HG03432 (cell line): ENCODE measurements around the gene PRIM2.
"Not testable (repeated sequence)": the region's sequence is repeated elsewhere in the genome, so short reads cannot be mapped to it uniquely, and the experiment has no call there.

Experiments
- ATAC-seq: cut with Tn5 transposase; IDR thresholded peaks from one replicate; pipeline ENCODE4 v1.9.1; 2021; ENCODE audit warnings: mild to moderate bottlenecking, moderate library complexity; ENCODE audit not compliant: unreplicated experiment

The PRIM2 gene

DNA sequence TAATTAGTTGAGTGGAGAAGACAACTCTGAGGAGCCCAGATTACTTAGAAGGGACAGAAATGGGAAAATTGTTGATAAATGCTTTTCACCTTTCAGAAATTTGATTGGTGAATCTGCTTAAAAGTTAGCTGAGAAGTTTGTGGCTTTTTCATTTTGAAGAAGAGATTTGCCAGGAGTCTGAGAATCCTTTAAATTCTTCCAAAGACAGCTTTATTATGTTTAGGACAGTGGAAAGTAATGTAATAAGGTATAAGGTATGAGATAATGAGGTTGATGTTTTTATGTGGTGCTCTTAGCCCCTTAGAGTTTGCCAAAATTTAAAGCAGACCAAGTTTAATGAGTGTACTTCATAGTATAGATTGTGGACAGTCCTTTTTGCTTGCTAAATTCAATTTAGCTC, 42.3 kb downstream of the PRIM2 start:
- ATAC-seq, result not testable (repeated sequence)

DNA sequence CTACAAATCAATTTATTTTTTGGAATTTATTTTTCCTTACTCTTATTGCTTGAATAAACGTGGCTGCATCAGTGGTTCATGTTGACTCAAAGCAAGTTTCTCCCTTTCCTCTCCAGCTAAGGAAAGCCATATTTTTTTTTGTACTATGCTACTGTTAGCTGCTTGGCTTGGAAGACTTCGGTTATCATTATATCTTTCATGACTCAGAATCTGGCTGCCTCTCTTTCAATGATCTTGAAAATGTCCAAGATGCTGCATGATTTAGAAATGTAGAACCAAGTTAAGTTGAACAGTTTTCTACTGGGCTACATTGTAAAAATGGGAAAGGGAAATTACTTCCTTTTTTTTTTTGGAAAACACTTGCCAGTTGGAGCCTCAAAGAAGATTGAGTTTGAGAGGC, 44.9 kb downstream of the PRIM2 start:
- not testable (repeated sequence) for ATAC-seq

DNA sequence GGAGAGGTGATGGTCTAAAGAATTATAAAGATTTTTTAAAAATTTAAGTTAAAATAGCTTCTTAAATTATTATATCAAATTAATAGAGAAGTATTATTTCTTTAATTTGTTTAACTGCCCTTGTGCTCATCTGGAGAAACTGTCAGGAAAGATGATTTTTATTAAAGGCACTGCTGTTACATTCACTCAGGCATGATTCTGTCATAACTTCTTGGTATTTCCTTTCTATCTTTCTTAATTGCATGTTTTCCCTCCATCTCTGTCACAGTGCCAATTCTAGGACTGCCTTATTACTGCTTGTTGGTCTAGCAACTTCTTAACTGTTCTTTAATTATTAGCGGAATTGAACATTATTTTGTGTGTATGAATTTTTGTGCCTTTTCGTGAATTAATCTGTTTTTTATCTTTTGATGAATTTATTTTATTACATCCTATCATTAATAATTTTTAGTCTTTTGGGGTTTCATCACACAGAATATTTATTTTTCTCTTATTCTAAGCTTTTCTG, 47.7 kb downstream of the PRIM2 start:
- ATAC-seq, result not testable (repeated sequence)

DNA sequence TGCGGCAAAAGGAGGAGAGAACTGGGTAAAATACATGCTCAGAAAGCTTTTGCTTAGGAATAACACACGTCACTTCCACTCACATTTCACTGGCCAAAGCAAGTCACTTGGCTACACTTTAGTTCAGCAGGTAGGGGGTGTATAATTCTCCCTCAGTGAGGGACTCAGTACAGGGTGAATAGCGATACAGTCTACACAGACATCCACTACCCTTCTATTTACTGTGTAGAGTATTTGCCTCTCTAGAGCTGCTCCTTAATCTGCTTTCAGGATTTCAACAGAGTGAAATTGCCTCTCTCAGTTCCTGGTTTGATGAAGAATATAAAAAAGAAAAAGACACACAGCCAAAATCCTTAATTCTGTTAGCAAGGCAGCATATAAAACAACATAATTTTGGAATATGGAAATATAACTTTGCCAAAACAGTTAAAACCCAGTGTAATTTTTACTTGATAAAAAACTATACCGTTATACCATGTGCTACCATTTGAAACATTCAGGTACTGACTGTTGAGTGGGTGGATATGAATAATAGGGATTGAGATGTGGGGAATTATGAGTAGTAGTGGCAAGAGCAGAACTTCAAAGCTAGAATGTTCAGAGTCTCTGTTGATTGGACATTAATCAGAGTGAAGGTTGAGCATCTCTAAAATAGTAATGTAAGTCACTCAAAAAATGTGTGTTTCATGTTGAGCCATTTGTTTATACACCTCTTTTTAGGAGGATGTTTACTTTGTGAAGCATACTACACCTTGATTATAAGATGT, 51.7 kb downstream of the PRIM2 start:
- ATAC-seq, result not testable (repeated sequence)

DNA sequence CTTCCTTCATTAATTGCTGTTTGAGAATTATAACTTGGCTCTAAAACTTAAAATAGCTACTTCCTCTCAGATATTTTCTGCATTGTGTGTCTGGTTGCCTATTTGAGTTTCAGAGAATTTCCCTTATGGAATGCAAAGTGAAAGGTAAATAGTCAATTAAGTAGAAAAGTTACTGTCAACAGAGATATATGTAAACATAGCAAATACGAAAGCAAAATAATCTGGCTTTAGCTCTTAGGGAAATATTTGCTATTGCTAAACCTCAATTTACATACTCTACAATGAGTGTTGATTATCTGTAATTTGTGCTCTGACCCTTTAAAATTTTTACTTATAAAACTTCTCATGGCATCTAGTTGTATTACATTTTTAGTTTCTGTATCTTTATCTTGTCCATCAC, 54.3 kb downstream of the PRIM2 start:
- ATAC-seq, result not testable (repeated sequence)

DNA sequence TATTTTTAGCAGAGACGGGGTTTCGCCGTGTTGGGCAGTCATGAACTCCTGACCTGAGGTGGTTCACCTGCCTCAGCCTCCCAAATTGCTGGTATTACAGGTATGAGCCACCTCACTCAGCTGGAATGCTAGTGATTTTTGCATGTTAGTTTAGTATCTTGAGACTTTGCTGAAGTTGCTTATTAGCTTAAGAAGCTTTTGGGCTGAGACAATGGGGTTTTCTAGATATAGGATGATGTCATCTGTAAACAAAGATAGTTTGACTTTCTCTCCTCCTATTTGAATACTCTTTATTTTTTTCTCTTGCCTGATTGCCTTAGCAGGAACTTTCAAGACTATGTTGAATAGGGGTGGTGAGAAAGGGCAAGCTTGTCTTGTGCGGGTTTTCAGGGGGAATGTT, 57.3 kb downstream of the PRIM2 start:
- ATAC-seq, result not testable (repeated sequence)

DNA sequence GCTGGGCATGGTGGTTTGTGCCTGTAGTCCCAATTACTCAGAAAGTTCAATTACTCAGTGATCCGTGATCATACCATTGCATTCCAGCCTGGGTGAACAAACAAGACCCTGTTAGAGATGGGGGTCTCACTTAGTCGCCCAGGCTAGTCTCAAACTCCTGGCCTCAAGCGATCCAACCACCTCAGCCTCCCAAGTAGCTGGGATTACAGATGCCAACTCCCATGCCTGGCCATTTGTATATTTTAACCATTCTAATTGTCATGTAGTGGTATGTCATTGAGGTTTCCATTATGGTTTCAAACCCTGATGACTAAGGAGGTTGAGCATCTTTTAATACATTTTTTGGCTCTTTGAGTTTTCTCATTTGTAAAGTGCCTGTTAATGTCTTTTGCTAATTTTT, 58.7 kb downstream of the PRIM2 start:
- ATAC-seq, result not testable (repeated sequence)

DNA sequence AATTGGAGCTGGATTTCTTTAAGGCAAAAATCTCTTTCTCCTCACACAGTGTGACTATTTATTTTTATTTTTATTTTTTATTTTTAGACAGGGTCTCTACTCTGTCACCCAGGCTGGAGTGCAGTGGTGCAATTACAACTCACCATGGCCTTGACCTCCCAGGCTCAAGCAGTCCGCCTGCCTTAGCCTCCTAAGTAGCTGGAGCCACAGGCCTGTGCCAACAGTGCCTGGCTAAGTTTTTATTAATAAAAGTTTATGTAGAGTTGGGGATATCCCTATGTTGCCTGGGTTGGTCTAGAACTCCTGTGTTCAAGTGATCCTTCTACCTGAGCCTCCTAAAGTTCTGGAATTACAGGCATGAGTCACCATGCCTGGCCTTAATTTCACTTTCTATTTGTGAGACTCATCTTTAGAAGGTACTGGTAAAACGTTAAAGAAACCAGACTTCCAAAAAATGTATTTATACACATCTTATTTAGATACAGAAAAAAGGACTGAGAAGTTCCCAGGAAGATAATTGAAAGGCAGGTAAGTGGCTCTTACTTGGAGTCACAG, 71.7 kb downstream of the PRIM2 start:
- ATAC-seq, result peak; percentile 68

DNA sequence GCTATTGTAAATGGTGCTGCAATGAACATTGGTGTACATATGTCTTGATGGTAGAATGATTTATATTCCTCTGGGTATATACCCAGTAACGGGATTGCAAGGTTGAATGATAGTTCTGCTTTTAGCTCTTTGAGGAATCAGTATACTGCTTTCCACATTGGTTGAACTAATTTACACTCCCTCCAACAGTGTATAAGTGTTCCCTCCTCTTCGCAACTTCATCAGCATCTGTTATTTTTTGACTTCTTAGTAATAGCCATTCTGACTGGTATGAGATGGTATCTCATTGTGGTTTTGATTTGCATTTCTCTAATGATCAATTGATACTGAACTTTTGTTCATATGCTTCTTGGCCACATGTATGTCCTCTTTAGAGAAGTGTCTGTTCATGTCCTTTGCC, 73.4 kb downstream of the PRIM2 start:
- not testable (repeated sequence) for ATAC-seq

DNA sequence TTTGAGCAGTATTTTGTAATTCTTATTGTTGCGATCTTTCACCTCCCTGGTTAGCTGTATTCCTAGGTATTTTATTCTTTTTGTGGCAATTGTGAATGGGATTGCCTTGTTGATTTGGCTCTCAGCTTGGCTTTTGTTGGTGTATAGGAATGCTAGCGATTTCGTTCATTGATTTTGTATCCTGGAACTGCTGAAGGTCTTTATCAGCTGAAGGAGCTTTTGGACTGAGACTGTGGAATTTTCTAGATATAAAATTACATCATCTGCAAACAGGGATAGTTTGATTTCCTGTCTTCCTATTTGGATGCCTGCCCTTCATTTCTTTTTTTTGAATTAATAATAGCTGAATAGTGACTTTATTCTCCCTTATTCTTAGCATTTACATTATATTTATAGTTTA, 74.6 kb downstream of the PRIM2 start:
- not testable (repeated sequence) for ATAC-seq

DNA sequence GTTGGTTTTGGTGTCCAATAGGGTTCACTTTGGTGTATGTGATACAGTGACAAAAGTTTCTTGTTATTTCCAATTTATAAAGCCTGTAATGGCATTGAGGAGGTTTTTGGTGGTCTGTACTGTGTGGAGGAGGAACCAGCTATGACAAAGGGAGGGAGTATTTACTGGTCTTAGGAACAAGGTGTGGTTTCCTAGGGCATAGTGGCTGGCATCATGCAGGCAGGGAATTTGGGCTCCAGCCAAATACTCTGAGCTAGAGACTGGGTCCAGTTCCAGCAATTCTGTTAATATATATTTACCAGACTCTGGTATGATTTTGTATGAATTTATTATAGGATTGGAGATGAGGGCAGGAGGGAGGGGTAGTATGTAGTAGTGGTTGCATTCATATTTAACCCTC, 101.9 kb downstream of the PRIM2 start:
- ATAC-seq, result not testable (repeated sequence)

DNA sequence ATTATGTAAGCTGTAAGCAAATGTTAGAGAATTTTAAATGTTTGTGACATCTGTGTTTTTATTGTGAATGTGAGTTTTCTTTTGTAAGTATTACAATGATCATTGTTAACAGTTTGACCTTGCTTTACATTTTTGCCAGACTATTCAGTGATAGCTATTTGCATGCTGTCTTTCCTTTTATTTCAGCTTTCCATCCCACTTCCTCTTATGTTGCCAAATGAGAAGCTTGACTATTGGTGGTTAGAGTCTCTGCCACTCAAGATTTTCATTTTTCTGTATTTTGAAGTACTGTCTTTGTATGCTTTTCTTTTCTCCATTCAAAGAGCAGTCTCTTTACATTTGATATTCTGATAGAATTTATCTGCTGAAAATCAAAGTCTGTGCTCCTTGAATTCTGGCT, 104.1 kb downstream of the PRIM2 start:
- ATAC-seq, result peak; percentile 77

DNA sequence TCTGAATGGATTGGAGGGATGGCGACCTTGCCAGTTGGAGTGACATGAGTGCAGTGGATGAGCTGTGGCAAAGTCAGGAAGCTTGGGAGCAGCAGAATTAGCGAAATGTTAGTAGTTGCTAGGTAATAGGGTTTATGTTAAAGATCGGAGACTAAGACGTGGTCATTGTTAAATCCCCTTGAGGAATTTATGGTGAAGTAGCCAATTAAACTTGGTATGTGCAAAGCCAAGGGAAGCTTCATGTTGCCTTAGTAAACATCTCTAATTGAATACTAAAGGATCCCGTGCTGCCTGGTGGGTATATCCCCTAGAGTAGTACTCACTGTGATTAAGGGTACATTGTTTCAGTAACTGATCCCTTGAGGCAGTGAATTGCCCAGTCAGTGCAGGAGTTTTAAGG, 106.0 kb downstream of the PRIM2 start:
- no peak for ATAC-seq

DNA sequence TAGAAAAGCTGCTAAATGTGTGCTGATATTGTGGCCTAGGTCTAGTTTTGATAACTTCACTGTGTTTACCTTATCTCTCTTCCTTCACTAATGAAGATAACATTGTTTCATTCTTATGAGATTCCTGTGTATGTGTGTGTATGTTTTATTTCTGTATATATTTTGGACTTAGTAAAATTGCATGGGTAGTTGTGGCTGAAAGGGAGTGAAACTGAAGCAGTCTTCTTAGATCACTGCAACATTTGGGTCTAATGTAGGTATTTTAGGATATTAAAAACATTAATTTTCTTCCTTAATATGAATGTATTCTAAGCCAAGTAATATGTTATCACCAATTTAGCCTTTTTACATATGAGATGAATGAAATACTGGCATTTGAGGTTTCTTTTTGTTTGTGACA, 114.3 kb downstream of the PRIM2 start:
- ATAC-seq, result not testable (repeated sequence)

DNA sequence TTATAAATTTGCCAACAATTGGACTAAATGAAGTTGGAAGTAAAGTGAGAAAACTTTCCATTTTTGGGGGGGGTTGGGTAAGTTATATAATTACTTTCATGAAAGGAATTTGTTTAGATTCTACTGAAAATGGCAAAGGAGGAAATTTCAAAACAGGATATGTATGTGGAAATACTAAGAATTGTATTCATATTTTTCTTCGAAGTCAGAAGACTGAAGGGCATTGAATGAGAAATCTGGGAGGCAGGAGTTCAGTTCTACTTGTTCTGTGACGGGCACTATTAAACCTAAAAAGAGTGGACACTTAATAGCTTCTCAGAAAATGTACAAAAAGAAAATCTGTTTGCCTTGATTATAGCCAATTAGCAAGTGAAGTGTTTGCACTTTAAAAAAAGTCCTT, 114.7 kb downstream of the PRIM2 start:
- ATAC-seq, result no peak

DNA sequence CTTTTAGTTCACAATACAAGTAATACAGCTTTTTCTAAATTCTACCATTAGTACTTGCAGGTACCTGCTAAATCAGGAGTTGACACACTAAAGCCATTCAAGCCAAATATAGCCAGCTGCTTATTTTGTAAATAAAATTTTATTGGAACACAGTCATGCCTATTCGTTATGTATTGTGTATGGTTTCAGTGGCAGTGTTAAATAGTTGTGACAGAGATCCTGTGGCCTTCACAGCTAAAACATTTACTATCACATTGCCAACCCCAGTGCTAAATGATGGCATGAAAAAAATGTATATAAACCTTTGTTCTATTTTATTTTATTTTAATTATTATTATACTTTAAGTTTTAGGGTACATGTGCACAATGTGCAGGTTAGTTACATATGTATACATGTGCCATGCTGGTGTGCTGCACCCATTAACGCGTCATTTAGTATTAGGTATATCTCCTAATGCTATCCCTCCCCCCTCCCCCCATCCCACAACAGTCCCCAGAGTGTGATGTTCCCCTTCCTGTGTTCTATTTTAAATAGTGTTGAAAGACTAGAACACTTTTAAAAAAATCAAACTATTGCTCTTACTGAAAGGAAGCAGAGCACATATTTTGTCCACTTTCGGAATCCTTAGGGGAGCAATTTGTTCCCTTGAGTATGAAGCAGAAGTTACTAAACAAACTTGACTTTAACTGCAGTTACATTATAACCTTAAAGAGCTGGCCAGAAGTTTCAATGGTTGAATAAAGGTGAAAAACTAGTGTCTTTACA, 115.7 kb downstream of the PRIM2 start:
- ATAC-seq, result peak; percentile 79

DNA sequence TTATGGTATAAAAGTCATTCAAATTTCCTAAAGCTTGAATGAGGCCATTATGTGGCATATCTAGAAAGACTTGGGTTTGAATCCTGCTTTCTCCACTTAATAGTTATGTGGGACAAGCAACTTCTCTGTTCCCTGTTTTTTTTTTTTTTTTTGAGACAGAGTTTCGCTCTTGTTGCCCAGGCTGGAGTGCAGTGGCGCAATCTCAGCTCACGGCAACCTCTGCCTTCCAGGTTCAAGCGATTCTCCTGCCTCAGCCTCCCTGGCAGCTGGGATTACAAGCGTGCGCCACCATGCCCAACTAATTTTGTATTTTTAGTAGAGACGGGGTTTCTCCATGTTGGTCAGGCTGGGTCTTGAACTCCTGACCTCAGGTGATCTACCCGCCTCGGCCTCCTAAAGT, 116.4 kb downstream of the PRIM2 start:
- not testable (repeated sequence) for ATAC-seq

DNA sequence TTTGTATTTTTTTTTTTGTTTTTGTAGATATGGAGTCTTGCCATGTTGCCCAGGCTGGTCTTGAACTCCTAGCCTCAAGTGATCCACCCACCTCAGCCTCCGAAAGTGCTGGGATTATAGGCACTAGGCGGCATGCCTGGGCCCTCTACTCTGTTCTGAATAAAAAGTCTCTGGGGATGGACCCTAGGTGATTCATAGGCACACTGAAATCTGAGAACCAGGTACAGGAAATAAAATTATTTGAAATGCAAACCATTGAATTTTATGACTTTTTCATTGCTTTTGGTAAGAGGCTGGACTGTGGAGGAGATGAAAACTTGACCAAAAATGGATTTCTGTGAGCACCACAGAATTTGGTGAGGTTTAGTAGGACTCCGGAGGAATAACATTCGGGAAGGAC, 117.5 kb downstream of the PRIM2 start:
- no peak for ATAC-seq

DNA sequence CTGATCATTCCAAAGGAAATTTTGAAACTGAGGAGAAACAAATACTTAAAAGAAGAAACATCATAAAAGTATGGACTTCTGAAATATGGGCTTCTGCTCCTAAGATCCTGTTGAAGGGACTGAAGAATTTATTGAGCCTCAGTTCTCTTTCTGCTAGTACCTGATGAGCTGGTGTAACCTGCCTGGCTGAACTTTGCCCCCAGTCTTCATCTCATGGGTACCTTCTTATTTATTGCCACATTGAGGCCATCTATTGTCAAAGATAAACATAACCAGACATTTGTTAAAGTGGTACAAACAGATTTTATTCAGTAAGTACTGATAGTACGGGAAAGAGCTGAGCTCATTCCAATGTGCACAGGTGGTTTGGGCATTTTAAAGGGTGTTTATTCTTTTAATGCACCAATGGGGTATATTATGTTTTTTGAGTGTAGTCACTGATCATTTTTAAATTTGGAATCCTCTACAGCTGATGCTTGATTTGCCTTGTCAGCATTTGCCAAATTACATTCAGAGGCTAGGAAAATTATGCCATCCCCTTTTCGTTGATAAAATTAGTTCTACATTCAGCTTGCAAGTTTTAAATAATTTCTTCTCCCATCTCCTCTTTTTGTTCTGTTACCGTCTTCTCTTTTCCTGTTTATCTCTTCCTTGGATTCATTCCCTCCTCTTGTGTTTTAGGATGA, 118.2 kb downstream of the PRIM2 start:
- no peak for ATAC-seq

DNA sequence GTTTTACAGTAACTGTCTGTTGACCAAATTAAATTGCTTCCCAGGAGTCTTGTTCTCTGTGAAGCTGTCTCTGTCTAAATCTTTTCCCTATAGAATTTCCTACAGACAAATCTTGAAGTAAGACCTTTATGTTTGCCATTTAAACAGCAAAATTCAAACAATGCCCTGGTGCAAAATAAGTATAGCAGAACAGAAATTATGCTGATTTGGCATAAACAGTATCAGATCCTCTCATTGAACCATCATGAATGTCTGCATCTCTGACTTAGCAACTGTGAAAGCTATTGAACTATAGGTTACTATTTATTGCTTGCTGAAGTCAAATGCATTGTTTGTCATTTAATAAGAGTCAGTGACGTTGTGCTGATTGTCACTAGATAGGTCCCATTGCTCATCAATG, 123.3 kb downstream of the PRIM2 start:
- not testable (repeated sequence) for ATAC-seq

DNA sequence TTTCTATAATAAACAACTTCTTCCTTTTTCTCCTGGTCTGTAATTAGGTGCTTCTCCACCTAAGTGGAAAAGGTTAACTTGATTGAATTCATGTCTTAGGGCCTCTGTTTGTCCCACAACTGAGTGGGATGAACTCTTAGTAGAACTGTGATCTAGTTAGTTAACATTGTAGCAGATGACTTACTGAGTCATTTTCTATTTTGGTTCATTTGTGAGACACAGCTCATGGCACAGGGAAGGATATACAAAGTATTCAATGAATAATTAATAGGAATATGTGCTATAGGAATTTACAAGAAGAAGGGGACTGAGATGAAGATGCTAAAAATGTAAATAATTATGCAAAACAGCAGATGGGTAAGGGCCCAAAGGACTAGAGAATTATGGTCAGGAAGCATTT, 124.7 kb downstream of the PRIM2 start:
- ATAC-seq, result not testable (repeated sequence)
